GM18909 (cell line): ENCODE results near the gene TCIRG1.

Source experiments
- ATAC-seq: cut with Tn5 transposase; IDR thresholded peaks from one replicate; pipeline ENCODE4 v1.9.1; 2021; ENCODE audit warnings: mild to moderate bottlenecking; ENCODE audit not compliant: unreplicated experiment, poor library complexity

TCIRG1 gene

DNA sequence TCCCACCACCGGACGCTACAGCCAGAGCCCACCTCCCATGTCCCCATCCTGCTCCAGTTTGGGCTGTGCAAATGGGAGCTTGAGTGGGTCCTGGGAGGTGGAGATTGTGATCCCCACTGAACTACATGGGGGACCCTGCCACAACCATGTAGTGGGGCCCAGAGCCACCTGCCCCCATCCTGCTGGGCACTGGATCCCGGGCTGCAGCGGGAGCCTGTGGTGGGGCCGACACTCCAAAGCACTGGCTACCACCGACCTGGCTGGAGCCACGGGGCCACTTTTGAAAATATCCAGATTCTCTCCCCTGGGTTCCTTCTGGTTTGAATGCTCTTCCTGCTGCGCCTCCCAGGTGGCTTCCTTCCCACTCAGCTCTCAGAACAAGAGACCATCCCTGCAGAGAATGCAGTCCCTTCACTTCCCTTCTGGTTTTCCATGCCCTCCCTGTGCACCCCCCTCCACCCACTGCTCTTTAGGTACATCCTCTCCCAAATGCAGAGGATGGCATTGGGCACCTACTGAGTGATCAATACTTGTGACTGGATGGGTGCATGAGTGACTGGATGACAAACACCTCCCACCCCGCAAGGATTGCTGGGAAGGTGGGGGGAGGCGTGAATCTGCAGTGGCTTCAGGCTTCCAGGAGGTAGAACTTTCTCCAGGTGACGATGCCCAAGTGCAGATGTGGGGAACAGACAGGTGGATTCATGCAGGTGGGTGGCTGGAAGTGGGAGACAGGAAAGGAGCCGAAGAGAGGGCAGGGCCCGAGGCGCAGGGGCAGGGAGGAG, 34.1 kb upstream of the TCIRG1 start:
- ATAC-seq = no peak

GRCh38 chr11:68006606-68007166, 32.1 kb upstream of the TCIRG1 start:
- no peak for ATAC-seq

DNA sequence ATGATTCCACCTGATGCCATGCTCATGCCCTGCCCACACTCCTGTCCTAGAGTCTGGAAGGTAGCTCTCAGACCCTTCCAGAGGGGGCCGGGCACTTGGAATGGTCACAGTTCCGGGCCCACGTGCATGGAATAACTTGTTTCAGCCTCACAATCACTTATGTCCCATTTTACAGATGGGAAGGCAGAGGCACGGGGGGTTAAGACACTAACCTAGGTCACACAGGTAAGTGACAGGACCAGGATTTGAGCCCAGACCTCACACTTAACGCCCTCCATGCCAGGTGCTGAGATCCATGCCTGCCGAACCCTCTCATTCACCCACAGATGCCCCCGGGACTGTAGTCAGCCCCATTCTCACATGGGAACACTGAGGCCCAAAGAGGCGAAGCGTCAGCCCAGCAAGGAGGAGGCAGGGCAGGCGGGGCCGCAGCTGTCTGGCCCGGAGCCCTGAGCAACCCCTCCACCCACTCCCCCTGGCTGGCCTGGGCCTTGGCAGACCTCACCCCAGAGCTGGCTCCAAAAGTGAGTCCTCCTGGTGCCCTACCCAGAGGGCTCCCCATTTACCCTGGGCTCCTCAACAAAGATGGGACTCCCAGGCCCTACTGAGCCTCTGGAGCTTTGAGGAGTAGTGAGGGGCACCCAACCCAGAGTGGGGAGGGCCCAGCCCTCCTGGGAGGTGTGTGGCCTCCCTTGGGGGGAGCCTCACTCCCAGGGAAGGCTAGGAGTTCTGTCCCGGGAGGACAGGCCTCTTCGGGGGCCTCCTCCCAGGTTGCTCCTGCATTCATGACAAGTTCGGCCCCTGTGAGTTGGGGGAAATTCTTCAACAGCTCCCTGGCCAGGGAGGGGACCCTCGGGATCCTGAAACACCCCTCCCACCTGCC, 31.1 kb upstream of the TCIRG1 start:
- ATAC-seq = no peak

DNA sequence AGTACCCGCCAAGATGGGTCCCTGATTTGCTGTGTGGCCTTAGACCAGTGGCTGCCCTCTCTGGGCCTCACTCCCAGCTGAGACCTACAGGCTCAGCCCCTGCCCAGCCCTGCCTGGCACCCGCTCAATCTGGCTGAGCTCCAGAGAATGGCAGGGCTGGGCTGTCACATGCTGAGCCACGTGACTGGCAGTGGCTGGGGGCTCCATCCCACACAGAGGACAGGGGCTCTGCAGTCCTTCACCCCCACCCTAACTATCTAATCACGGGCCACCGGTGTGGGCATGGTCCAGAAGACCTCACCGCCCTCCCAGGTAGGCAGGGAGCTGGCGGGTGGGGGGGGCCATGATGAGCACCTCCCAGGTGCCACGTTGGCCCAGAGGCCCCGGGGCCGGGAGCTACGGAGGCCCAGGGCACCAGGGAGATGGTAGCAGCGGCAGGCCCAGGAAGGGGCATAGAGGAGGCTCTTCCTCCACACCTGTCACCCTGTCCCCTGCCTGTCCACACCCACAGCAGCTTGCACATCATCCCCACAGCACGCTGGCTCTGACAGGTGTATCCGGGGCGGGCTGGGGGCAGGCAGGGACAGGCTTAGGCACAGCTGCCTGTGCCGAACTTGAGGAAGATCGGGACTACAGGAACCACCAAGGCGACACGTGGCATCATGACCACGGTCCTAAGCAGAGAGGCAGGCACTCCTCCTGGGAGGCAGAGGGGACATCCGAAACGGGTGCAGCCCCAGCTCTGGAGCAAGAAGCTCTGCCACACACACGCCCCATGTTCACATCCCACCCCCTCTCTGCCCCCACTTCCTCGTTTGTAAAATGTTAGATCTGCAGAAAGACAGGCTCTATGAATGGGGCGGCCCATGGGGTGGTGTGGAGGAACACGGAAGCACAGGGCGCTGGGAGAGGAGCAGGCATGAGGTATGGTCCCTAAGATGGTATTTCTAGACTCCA, 30.2 kb upstream of the TCIRG1 start:
- ATAC-seq = no peak

DNA sequence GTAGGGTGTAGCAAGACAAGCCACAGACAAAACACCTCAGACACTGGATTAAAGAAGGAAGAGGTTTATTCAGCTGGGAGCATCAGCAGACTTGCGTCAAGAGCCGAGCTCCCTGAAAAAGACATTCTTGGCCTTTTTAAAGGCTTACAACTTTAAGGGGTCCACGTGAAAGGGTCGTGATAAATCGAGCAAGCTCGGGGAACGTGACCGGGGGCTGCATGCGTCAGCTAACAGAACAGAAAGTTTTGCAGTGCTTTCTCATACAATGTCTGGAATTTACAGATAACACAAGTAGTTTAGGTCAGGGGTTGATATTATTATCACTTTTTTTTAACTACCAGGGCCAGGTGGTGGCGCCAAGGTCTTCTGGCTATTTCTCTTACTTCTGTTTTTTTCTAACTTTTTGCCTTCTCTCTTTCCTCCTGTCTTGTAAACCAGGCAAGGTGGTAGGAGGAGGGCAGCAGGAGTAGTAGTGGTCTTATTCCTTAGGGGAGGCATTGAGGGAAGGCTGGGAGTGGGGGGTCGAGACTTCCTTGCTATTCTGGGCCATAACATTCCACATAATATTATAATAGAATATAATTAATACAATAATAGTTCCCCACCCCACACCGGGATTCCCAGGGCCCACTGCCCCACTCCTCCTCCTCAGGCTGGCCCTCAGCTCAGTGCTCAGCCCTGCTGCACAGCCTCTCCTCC, 29.3 kb upstream of the TCIRG1 start:
- ATAC-seq = no peak

- no peak for ATAC-seq
Observed at GRCh38 chr11:68010090-68011041, 28.5 kb upstream of the TCIRG1 start, which contains the start of gene ALDH3B1. TSS of gene ALDH3B1 (plus strand) at chr11:68010327. CDS start at chr11:68015298, 4,971 bp downstream.

DNA sequence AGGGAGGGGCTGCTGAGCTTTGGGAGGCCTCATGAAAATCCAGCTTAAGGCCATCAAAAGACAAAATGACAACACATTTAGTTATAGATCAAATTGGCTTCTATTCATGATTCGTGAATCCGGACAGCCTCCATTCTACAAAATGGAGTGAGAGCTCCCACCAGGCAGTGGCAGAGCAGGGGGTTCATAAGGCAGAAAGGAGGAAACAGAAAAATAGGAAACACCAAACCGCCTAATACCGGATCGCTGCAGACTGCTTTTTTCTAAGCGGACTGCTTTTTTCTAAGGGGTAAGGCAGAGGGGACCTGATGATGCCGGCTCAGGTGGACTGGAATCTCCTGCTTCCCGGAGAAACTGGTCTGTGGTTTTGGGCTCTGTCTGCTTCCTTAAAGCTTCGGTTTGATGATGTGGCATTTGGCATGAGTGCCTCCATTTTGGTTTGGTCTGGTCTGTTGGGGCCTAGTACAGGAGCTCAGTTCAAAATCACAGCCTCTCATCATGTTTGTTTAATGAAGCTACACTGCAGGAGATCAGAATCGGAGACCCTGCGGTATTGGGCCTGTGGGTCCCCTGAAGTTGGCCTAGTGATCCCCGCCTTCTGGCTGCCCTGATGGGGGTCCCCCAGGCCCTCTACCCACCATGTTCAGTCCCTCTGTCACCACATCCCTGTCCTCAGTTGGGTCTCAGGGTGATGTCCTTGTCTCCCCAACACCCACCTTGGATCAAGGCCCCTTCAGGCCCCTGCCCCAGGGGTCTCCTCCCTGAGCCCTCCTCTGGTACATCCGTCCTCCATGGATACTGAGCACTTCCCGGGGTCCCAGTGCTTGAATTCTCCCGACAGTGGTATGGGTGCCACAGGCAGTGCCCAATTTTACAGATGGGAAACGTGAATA, 27.5 kb upstream of the TCIRG1 start:
- ATAC-seq = no peak

- ATAC-seq = no peak
Observed at GRCh38 chr11:68012044-68012842, 26.6 kb upstream of the TCIRG1 start.

- ATAC-seq = no peak
Observed at GRCh38 chr11:68012843-68013610, 25.8 kb upstream of the TCIRG1 start.

DNA sequence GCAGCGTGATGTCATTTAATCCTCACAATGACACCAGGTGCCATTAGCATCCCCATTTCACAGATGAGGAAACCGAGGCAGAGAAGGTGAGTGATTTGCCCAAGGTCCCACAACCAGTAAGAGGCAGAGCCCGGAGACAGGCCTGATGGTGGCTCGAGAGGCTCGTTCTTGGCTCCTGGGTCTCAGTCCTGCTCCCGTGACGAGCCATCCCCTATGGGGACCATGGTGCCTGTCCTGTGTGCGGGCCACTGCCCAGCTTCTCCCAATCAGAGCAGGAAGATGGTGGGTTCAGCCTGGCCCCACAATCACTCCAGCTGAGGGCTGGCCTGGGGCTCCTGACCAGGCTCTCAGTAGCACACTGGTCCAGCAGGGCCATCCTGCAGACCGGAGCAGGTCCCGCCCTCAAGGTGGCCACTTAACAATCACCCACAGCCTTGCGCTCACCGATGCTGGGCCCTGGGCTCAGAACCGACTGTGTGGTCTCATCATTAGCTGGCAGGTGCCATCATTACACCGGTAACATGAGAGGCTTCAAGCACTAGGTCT, 25.1 kb upstream of the TCIRG1 start:
- ATAC-seq = no peak

- no peak for ATAC-seq
Observed at GRCh38 chr11:68014157-68014946, 24.5 kb upstream of the TCIRG1 start.

GRCh38 chr11:68014947-68015447, 23.8 kb upstream of the TCIRG1 start:
- ATAC-seq = no peak

GRCh38 chr11:68015467-68015866, 23.4 kb upstream of the TCIRG1 start:
- no peak for ATAC-seq

GRCh38 chr11:68016161-68016903, 22.5 kb upstream of the TCIRG1 start:
- ATAC-seq = no peak
